GM21737 (cell line): ENCODE measurements around the gene PHC2.

ENCODE experiments used
- ATAC-seq: cut with Tn5 transposase; IDR thresholded peaks from one replicate; pipeline ENCODE4 v1.9.1; 2021; ENCODE audit warnings: mild to moderate bottlenecking, moderate library complexity; ENCODE audit not compliant: unreplicated experiment

The PHC2 gene

GRCh38 chr1:33336580-33336979, 94.3 kb downstream of the PHC2 start:
- ATAC-seq: no peak

DNA sequence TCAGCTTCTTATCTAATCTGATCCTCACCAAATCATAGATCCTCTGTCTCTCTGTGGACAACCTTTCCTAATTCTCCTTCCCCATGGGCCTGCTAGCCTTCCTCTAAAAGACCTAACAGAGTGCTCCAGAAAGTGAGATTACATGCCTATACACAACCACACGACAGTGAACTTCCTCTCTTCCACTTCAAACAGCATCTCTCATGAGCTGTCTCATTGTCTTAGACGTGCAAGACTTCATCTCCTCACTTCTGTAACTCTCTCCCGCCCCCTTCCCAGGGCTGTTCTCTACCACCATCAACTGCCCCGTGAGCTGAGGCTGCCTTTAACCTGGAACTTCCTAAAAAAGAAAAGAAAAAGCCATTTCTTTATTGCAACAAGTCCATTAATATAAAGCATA, 95.9 kb downstream of the PHC2 start:
- no peak for ATAC-seq

GRCh38 chr1:33334081-33334552, 96.8 kb downstream of the PHC2 start:
- no peak for ATAC-seq

- ATAC-seq: no peak
Observed at GRCh38 chr1:33332881-33333280, 98.0 kb downstream of the PHC2 start.

DNA sequence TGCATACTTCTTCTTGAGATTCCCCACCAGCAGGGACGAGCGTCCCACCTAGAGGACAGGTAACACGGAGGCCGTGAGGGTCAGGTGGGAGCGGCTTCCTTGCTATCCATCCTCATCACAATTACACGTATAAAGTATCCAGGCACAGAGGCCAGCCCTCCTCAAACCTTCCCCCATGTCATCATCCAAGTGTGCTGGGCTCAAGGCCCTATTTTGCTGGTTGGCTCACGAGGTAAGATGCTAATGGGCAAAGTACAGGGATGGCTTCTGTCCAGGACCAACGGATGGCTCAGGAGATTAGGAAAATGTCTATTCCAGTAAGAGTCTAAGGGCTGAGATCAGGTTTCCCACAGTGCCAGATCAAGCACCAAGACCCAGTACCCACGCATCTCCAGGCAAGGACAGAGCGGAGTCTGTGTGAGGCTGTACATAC, 98.5 kb downstream of the PHC2 start:
- ATAC-seq: no peak

DNA sequence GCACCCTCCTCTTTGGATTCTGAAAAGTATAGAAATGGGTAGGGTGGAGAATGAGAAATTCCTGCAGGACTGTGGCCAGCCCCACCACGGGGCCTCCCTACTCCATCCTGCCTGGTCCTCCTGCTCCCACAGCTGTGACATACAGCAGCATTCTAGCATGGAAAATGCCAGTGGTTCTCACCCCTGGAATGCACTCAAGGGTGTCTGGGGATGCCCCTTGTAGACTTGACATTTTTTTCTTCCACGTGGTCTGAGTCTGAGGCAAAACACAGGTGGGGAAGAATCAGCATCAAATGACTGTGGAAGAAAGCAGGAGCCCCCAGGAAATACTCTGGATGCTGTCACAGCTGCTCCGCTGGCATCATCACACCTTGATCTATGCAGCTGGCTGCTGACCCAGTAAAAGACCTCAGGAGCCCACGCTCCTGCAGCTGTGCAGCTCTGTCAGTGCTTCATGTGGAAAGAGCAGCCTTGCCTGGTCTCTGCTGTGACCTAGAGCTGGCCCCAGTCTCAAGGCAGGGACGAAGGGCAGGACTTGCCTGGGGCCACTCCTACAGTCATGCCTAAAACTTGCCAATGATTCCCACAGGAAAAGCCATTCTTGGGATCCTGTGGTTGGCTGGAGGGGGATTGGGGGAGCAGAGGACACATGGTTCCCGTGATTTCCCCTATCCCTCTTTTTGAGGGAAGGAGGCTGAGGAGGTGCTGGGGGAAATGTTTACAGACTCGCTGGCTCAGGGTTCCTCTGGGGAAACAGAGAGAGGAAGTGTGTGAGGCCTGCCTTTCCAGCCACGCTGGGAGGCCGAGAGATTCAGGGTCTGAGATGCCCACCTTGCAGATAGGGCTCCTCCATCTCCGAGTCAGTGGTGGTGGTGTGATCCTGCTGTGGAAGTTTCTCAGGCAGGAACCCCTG, 99.2 kb downstream of the PHC2 start:
- ATAC-seq: no peak

GRCh38 chr1:33330906-33331305, 100.0 kb downstream of the PHC2 start:
- ATAC-seq: no peak

GRCh38 chr1:33330361-33330890, 100.5 kb downstream of the PHC2 start:
- no peak for ATAC-seq

DNA sequence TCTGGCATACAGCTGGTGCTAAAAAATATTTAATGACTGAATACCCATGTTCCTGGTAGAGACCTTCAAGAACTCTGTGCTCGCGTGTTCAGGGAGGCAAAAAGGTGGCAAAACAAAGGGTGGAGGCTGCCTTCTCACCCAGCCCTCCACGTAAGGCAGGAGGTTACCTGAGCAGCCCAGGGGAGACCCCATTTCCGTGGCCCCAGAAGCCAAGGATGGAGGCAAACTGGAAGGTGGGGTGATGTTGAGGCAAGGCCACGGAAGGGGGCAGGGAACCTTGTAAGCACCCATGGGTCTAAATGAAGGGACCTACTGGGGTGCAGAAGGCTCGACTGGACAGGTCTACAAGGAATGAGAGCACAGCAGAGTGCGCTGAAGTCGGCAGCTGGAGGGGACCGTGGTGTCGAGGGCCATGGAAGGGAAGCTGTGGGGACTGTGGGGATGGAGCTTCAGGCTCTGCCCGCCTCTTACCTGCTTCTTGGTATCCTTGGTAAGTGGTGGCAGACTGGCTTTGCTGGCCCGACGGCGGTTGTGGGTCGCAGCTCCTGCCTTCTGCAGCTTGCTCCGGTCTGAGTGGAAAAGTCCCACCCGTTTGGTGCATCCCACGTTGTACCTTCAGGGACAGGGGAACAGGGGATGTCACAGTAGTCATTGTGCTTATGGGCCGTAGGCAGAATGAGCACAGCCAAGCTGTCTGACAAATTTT, 101.1 kb downstream of the PHC2 start:
- no peak for ATAC-seq

GRCh38 chr1:33328817-33329216, 102.1 kb downstream of the PHC2 start:
- no peak for ATAC-seq

DNA sequence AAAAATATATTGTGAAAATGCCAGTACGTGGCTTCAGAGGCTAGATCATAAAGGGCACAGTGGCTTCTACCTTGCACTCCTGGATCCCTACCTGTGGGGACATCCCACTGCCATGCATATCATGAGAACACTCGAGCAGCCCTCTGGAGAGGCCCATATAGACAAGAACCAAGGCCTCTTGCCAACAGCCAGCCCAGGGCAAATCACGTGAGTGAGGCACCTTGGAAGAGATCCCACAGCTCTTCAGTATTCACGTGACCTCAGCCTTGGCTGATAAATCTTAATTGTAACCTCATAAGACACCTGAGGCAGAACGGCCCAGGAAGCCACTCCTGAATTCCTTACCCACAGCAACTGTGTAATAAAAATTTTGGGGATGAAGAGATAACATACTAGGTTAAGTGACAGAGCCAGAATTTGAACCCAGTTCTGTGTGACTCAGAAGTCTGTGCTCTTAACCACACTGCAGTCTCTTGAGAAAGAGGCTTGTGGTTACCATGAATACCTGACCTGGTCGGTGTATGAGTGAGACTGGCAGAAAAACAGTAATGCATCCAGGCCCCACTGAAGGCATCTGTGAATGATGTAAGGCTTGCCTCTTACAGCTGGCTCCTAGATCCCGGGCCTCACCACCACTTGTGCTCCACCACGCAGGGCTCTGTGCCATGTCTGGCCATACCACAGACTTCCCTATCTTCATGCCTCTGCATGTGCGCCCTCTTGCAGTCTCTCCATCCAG, 103.1 kb downstream of the PHC2 start:
- ATAC-seq: no peak

GRCh38 chr1:33326785-33327184, 104.1 kb downstream of the PHC2 start:
- no peak for ATAC-seq

DNA sequence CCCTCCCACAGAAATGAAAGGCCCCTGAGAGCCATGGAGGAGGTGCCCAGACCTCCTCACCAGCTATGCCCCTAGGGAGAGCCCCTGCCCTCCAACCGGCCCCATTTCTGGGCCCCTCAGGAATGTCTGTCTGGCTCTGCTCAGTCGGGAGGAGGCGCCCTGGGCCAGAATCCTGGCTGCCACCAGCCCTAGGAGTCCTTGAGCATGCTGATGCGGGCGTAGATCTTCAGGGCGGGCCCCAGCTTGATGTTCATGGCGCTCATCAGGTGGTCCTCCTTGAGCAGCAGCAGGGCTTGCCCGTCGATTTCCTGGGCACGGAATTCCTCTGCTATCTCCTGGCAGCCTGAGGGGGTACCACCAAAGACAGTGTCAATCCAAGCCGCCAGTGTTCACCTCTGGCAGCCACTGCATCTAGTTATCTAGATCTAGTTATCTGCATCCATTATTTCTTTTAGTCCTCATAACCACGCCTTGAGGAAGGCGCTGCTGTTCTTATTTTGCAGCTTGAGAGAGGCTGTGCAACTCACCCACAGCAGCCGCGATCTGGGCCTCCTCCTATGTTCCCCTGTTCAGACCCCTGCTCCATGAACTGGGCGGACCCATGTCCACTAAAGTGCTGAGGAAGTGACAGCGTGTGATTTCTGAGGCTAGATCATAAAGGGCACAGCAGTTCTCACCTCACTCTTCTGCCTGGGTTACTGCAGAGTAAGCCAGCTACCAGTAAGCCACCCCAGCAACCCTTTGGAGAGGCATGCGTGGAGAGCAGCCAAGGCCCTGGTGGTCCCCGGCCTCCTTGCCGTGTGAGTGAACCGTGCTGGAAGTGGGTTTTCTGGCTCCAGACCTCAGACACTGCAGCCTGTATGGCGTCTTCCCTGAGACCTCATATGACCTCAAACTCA, 106.0 kb downstream of the PHC2 start:
- ATAC-seq: no peak

- ATAC-seq: no peak
Observed at GRCh38 chr1:33323663-33324477, 107.0 kb downstream of the PHC2 start.

GRCh38 chr1:33322870-33323585, 107.9 kb downstream of the PHC2 start:
- no peak for ATAC-seq

GRCh38 chr1:33322109-33322508, 108.8 kb downstream of the PHC2 start:
- ATAC-seq: no peak

DNA sequence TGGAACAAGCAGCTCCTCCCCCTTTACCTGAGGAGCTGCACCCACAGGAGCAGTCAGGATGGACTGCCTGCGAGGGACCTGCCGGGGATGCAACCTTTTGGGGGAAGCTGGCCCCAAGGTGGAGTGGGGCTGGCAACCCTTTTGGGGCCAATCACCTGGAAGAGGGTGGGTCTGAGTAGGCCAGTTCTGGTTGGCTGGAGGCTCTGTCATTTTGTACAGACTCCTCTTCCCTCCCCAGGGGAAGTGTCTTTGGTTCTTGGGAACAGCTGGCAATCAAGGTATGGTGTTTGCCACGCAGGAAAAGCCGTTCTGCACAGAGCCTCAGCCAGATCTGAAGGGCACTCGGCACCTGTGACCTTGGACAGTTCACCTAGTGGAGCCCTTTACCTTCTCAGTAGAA, 109.7 kb downstream of the PHC2 start:
- ATAC-seq: no peak

- no peak for ATAC-seq
Observed at GRCh38 chr1:33320619-33321165, 110.2 kb downstream of the PHC2 start, which contains the start of gene A3GALT2. TSS of gene A3GALT2 (minus strand) at chr1:33321098. CDS start at chr1:33321098, 0 bp downstream.
